PC-9 (cell line): ENCODE data around the gene XRCC2.

Source experiments
- EZH2 ChIP-seq: fragments of 200-600 bp; sonication (generic); IDR thresholded peaks from 2 replicates; pipeline ENCODE4 v1.8.0; 2017; ENCODE audit warnings: antibody characterized with exemption, low read depth
- TF ChIP-seq, protein P1 (sequence below): fragments of 200-600 bp; sonication (generic); conservative IDR thresholded peaks from 2 replicates; pipeline ENCODE4 v1.6.1; 2017; ENCODE audit warnings: mixed run types, antibody characterized with exemption, mild to moderate bottlenecking, moderate library complexity

DNA sequence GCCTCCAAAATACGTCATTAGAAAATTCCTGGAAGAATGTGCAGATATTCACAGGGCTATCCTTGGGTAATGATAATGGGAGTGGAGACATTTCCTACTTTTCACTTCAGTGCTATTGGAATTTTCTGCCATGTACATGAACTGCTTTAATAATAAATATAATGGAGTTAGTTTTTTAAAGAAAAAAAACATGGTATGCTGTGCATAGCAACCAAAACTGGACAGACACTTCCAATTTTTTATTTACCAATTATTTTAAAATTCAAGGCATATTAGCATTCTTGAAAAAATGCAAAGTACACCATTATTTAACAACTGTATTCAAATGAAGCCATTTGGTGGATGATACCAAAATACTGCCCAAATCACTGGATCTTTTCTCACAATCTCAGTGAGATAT lies 3.3 kb downstream of the XRCC2 start:
- no peak for TF ChIP-seq EZH2
- TF ChIP-seq, protein P1, sequence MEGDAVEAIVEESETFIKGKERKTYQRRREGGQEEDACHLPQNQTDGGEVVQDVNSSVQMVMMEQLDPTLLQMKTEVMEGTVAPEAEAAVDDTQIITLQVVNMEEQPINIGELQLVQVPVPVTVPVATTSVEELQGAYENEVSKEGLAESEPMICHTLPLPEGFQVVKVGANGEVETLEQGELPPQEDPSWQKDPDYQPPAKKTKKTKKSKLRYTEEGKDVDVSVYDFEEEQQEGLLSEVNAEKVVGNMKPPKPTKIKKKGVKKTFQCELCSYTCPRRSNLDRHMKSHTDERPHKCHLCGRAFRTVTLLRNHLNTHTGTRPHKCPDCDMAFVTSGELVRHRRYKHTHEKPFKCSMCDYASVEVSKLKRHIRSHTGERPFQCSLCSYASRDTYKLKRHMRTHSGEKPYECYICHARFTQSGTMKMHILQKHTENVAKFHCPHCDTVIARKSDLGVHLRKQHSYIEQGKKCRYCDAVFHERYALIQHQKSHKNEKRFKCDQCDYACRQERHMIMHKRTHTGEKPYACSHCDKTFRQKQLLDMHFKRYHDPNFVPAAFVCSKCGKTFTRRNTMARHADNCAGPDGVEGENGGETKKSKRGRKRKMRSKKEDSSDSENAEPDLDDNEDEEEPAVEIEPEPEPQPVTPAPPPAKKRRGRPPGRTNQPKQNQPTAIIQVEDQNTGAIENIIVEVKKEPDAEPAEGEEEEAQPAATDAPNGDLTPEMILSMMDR = no peak
